ENCODE measurements around the gene CLEC16A.

CLEC16A gene

GRCh38 chr16:10972108-10972818, 27.9 kb downstream of the CLEC16A start:
- TF ChIP-seq, protein P1, sequence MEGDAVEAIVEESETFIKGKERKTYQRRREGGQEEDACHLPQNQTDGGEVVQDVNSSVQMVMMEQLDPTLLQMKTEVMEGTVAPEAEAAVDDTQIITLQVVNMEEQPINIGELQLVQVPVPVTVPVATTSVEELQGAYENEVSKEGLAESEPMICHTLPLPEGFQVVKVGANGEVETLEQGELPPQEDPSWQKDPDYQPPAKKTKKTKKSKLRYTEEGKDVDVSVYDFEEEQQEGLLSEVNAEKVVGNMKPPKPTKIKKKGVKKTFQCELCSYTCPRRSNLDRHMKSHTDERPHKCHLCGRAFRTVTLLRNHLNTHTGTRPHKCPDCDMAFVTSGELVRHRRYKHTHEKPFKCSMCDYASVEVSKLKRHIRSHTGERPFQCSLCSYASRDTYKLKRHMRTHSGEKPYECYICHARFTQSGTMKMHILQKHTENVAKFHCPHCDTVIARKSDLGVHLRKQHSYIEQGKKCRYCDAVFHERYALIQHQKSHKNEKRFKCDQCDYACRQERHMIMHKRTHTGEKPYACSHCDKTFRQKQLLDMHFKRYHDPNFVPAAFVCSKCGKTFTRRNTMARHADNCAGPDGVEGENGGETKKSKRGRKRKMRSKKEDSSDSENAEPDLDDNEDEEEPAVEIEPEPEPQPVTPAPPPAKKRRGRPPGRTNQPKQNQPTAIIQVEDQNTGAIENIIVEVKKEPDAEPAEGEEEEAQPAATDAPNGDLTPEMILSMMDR (IDR thresholded peaks at IDR 0.05; ENCODE audit: insufficient read depth, missing control alignments) = no peak
- no peak for FAIRE-seq
- DNase-seq (ENCODE audit: insufficient read length, low spot score) = no peak

- TF ChIP-seq, protein P1 (IDR thresholded peaks at IDR 0.05; ENCODE audit: insufficient read depth, missing control alignments) = no peak
- FAIRE-seq = no peak
- no peak for DNase-seq (ENCODE audit: insufficient read length, low spot score)
These were observed 28.6 kb downstream of the CLEC16A start for GRCh38 chr16:10972819-10973464.

DNA sequence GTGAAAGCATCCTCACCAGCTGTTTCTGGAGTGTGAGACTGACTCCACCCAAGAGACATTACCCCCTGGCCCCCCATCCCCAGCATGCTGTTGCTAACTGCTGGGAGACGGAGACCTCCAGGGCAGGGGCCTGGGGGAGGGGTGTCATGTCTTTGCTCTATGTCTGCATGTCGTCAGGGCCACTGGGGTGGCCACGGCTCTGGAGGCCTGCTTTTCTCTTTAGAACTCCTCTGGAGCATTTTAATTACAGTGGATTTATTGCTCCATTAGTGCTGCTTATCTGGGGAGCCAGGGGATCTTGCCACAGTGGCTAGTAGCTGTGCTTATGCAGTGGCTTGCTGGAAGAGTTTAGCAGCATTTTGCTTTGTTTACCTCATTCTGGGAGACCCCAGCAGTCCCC, 32.3 kb downstream of the CLEC16A start:
- TF ChIP-seq, protein P1 (IDR thresholded peaks at IDR 0.05; ENCODE audit: insufficient read depth, missing control alignments) = no peak
- no peak for FAIRE-seq
- no peak for DNase-seq (ENCODE audit: insufficient read length, low spot score)

GRCh38 chr16:10978124-10978523, 33.8 kb downstream of the CLEC16A start:
- DNase-seq (ENCODE audit: insufficient read length, low spot score) (no peak), FAIRE-seq (no peak)
- TF ChIP-seq, protein P1 (IDR thresholded peaks at IDR 0.05; ENCODE audit: insufficient read depth, missing control alignments) = no peak

GRCh38 chr16:10978871-10979446, 34.6 kb downstream of the CLEC16A start:
- FAIRE-seq (no peak), DNase-seq (ENCODE audit: insufficient read length, low spot score) (no peak)
- TF ChIP-seq, protein P1 (IDR thresholded peaks at IDR 0.05; ENCODE audit: insufficient read depth, missing control alignments) = no peak

DNA sequence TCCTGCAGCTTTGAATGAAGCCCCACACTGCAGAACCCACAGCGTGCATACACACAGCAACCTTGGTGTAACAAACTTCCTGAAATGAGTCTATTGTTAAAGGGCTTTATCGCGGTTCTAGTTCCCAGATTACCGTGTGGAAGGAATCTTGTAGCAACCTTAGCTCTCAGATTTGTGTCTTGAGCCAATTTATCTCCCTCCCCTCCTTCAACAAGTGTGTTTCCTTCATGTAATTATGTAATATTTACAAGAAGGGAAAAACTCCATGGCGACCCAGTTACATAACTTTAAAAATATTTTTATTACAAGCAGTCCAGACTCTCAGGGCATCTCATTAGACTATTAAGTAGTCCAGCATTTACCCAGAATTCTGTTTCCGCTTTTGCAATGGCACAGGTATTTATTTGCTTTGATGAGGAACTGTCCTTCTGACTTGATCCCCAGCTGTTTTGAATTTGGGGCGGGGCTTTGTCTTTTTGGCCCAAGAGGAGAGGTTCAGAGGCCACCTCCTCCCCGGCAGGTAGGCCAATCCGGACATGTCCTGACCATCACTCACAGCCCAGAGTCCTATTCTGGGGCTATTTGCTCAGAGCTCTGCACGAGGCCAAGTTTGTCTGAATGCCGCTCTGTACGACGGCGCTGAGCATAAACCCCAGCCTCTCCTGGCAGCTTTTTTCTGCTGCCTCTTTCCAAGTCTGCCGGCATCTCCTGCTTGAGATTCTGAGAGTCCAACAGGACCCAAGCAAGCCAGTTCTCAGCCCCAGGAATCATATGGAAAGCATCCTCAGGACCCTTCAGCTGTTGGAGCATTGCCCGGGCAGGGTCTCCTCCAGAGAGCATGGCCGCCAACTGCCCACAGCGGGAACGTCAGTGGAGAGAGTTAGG, 35.6 kb downstream of the CLEC16A start:
- TF ChIP-seq, protein P1 (IDR thresholded peaks at IDR 0.05; ENCODE audit: insufficient read depth, missing control alignments) = no peak
- DNase-seq (ENCODE audit: insufficient read length, low spot score) (no peak), FAIRE-seq (no peak)

All from D721Med (cell line).